22Rv1 (cell line): Measurements from ENCODE around the gene GPR171.
"Not testable (repeated sequence)": the region's sequence is repeated elsewhere in the genome, so short reads cannot be mapped to it uniquely, and the experiment has no call there.

Source experiments
- H3K27ac ChIP-seq: fragments of 450-650 bp; 2 replicates; pipeline ENCODE4 v1.5.1; 2017
- ZFX ChIP-seq: fragments of 450-650 bp; IDR thresholded peaks from 2 replicates; pipeline ENCODE4 v1.6.1; 2017; ENCODE audit warnings: antibody characterized with exemption, borderline replicate concordance
- TF ChIP-seq, protein P1 (sequence below): fragments of 450-650 bp; IDR thresholded peaks from 2 replicates; pipeline ENCODE4 v1.5.1; 2017; ENCODE audit warnings: mild to moderate bottlenecking

Gene GPR171, protein sequence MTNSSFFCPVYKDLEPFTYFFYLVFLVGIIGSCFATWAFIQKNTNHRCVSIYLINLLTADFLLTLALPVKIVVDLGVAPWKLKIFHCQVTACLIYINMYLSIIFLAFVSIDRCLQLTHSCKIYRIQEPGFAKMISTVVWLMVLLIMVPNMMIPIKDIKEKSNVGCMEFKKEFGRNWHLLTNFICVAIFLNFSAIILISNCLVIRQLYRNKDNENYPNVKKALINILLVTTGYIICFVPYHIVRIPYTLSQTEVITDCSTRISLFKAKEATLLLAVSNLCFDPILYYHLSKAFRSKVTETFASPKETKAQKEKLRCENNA

DNA sequence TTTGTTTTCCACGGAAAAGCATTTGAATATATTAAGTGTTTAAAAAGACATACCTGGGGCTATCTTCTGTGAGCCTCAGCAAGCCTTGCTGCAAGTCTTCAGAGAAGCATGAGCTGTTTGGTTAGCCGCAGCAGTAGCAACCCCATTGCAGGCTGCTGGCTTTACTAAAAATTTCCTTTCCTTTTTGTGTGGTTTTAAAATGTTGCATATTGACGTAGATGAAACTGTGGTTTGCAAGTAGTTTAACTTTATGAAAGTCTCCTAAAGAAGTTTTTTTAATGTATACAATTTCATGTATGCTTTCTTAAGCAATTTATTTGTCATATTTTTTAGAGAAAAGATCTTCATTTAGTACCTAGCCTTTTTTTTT is at the start of gene GPR171:
Gene GPR171 (minus strand): TSS at position 166 of the 370 bp plus-strand sequence. CDS start 3,830 bp downstream, outside the sequence.
- TF ChIP-seq ZFX = no peak
- TF ChIP-seq, protein P1, sequence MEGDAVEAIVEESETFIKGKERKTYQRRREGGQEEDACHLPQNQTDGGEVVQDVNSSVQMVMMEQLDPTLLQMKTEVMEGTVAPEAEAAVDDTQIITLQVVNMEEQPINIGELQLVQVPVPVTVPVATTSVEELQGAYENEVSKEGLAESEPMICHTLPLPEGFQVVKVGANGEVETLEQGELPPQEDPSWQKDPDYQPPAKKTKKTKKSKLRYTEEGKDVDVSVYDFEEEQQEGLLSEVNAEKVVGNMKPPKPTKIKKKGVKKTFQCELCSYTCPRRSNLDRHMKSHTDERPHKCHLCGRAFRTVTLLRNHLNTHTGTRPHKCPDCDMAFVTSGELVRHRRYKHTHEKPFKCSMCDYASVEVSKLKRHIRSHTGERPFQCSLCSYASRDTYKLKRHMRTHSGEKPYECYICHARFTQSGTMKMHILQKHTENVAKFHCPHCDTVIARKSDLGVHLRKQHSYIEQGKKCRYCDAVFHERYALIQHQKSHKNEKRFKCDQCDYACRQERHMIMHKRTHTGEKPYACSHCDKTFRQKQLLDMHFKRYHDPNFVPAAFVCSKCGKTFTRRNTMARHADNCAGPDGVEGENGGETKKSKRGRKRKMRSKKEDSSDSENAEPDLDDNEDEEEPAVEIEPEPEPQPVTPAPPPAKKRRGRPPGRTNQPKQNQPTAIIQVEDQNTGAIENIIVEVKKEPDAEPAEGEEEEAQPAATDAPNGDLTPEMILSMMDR = no peak
- H3K27ac ChIP-seq = no peak within 1 kb of the TSS

DNA sequence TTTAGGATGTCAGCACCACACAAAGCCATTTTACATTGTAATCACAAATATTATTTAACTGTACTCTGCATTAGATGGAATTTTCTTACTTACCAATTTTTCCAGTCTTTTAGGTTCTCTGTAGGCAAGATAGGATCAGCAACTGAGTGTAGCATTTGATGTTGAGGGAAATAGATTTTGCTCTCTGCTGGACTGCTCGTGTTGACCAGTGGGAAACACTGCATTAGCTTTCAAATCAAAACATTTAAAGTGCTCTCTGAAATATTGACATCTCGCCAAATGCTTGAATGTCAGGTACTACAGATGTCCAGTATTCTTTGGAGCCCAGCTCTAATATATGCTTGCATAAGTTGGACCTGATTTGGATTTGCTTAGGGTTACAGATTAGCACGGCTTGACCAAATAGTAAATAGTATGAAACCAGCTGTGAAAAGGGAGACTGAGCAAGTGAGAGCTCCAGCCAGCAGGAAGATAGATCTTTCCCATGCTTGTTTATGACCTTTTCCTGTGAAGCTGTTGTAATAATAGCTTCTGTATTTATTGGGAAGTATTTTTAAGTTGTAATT is 45.8 kb upstream of the GPR171 start:
- no peak overlapping the region for H3K27ac ChIP-seq
- TF ChIP-seq, protein P1 = no peak
- TF ChIP-seq ZFX = no peak

DNA sequence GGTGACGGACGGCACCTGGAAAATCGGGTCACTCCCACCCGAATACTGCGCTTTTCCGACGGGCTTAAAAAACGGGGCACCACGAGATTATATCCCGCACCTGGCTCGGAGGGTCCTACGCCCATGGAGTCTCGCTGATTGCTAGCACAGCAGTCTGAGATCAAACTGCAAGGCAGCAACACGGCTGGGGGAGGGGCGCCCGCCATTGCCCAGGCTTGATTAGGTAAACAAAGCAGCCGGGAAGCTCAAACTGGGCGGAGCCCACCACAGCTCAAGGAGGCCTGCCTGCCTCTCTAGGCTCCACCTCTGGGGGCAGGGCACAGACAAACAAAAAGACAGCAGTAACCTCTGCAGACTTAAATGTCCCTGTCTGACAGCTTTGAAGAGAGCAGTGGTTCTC is 39.0 kb upstream of the GPR171 start:
- H3K27ac ChIP-seq = not testable (repeated sequence)

DNA sequence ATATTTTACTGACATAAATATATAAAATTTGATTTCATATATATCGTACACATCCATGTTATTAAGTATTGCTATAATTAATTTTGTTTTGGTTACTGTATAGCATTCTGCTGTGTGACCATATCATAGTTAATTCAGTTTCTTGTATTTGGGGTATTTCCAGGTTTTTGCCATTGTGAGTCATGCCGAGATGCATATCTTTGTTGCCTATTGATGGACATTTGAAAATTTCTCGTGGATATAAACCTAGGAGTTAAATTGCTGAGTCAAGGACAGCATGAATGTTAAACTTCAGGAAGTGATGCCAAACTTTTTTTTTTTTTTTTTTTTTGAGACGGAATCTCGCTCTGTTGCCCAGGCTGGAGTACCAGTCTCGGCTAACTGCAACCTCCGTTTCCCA is 33.7 kb upstream of the GPR171 start:
- H3K27ac ChIP-seq = no peak overlapping the region
- TF ChIP-seq, protein P1 = no peak
- no peak for TF ChIP-seq ZFX

DNA sequence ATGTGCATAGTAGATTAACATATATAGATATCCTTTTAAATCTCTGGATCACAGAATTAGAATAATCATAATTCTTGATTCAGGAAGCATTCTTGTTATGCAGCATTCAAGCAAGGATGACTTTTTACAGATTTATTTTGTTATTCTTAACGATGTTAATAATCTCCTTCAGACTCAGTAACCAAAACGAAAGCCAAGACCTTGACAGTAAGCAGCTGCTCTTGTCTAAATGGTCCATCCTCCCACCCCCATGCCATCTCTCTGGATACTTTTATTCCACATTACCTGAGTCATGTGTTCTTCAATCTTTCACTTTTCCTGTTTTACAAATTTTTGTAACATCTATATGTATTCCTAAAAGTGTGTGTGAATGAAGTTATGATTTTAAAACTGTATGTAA is 33.3 kb upstream of the GPR171 start:
- H3K27ac ChIP-seq = no peak overlapping the region
- TF ChIP-seq, protein P1 = no peak
- no peak for TF ChIP-seq ZFX

DNA sequence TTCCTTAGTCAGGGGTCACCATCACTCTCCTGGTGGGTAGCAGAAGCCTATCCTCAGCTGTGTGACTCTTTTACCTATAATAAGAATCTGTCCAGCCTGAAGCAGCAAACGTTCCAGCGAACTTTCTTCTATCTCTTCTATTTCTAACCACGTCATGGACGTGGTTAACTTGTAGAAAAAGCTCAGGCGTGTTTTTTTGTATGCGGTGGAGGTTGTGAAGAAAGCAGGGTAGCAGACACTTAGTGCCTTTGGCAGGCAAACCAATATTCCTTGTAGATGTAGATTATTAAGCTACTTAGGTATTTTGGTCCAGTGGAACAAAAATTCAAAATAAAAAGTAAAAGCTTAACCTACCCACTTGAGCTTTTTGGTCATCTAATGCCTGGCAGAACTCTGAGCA is 31.8 kb upstream of the GPR171 start:
- TF ChIP-seq ZFX = no peak
- TF ChIP-seq, protein P1 = no peak
- H3K27ac ChIP-seq = no peak overlapping the region

DNA sequence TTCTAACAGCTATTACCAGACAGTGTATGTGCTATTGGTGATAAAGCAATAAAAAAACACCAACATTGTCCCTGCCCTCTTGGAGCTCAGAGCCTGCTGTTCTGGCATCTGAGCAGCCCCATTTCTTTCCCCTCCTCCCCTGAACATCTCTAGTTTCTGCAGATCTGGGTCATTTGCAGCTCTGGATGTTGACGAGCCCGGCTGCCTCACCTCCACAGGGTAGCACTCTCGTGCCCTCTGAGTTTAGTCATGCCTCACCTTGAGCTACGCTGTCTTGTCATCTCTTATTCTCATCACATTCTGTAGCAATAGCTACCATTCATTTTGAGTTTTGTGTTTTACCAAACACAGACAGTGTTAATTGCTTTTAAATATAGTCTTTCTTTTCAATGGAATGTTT is 30.0 kb upstream of the GPR171 start:
- no peak overlapping the region for H3K27ac ChIP-seq
- TF ChIP-seq ZFX = no peak
- TF ChIP-seq, protein P1 = no peak

DNA sequence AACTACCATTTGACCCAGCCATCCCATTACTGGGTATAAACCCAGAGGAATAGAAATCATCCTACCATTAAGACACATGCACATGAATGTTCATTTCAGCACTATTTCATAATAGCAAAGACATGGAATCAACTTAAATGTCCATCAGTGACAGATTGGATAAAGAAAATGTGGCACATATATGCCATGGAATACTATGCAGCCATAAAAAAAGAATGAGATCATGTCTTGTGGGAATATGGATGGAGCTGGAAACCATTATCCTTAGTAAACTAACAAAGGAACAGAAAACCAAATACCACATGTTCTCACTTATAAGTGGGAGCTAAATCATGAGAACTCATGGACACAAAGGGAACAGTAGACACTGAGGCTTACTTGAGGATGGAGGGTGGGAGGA is 29.4 kb upstream of the GPR171 start:
- not testable (repeated sequence) for H3K27ac ChIP-seq
